ENCODE results near the gene PLCXD3. TPM values are rescaled to one million over a fixed set of nuclear protein-coding genes. Genes with fewer than 3 reads are reported as not detected.
A peak's percentile ranks its signal among the peaks of the same experiment; 100 is the strongest.

The PLCXD3 gene
- polyA plus RNA-seq, 4 donors: 0.27 to 4.4 (median 1.1) TPM

DNA sequence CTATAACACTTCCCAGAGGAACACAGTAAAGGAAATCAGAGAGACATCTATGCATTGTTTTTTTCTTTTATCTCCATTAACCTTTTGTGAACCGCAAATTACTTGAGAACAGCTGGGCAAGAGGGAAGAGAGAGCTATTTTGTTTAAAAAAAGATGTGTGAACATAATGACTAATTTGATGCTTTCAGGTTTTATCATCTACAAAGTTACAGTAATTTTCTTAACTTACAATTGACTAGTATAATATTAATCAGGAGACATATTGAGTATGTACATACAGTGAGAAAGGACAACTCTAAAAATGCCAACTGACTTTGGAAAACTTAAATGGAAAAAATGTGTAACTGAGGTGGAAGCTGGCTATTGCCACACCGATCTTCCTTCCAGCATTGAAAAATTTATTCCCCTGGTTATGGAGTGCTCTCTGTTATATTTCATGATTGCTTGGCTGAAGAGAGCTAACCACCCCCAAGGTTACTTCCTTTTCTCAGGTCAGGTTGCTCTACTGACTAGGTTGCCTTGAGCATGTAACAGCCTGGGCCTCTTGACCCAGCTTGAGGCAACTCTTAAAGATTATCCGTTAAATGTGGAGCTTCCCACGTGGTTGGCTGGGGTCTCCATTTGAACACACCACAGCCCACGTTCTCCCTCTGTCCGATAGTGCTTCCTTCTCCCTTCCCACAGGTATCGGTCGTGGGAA lies 234.4 kb downstream of the PLCXD3 start:
- no peak for FAIRE-seq
- WGBS, 3 donors: 78 to 90% (median 82%) methylated on average over 8 of the region's 8 CpGs

DNA sequence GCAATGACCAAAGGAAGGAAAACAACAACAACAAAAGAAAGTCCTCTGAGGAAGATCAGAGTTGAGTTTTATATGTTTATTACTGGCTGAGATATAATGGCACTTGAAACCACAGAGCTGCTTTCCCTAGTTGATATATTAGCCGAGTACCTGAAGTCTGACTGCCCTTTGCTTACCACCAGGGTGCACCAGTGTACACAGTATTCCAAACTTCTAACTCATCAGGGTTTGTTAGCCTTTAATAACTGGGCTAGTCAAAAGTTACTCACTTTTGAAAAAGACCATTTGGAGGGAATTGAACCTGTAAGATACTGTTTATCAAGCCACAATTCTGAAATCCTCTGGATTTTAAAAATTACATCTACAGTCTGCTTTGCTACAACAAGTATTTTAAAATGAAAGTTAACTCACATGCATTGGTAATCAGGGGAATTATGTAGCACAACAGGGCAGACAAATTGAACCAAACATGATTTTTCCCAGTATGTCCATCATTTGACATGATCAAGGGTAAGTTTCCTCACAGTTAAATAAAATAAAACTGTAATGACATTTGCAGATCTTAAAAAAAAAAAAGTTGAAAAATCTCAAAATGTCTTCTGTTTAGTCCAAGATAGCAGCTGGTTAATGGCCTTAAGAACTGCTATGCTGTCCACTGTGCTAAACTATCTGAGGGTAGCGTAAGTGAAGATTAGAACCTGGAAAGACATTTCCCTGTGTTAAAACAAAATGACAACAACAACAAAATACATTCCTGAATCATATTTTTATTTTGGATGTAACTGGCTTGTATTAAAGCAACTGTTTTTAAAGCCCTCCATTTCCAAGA lies 239.8 kb downstream of the PLCXD3 start:
- DNase-seq: peak; percentile 73 to 78
- Histone ChIP-seq H3K36me3 (ENCODE audit: control insufficient read depth in 3 of 3, insufficient read depth in 2 of 3, low read depth in 1 of 3, low read length in 3 of 3) (no peaks in the 10 kb centered on the region), H3K4me1 (ENCODE audit: control insufficient read depth in 3 of 3, insufficient read depth in 2 of 3, low read depth in 1 of 3, low read length in 2 of 3) (peaks cover 0 to 4% (median 4%) of the 10 kb centered on the region in 3 donors), H3K4me3 (ENCODE audit: low read depth in 1 of 3, low read length in 3 of 3) (no peak overlapping the region), H3K27ac (ENCODE audit: low read depth in 1 of 3, low read length in 2 of 3) (no peak overlapping the region), H3K27me3 (ENCODE audit: control insufficient read depth in 3 of 3, insufficient read depth in 3 of 3, low read length in 3 of 3) (no peaks in the 10 kb centered on the region), H3K9me3 (ENCODE audit: control insufficient read depth in 2 of 2, insufficient read depth in 1 of 2, low read depth in 1 of 2, low read length in 1 of 2) (no peaks in the 10 kb centered on the region)
- no peak for FAIRE-seq
- 39 to 50% (median 42%) methylated on average over 2 of the region's 2 CpGs for WGBS, 3 donors

More for the DNA sequence above, 234.4 kb downstream of the PLCXD3 start:
- no peak for DNase-seq
- Histone ChIP-seq H3K27ac (ENCODE audit: low read depth in 1 of 3, low read length in 2 of 3) (no peak overlapping the region), H3K27me3 (ENCODE audit: control insufficient read depth in 3 of 3, insufficient read depth in 3 of 3, low read length in 3 of 3) (no peaks in the 10 kb centered on the region), H3K4me1 (ENCODE audit: control insufficient read depth in 3 of 3, insufficient read depth in 2 of 3, low read depth in 1 of 3, low read length in 2 of 3) (no peaks in the 10 kb centered on the region), H3K9me3 (ENCODE audit: control insufficient read depth in 2 of 2, insufficient read depth in 1 of 2, low read depth in 1 of 2, low read length in 1 of 2) (no peaks in the 10 kb centered on the region), H3K36me3 (ENCODE audit: control insufficient read depth in 3 of 3, insufficient read depth in 2 of 3, low read depth in 1 of 3, low read length in 3 of 3) (no peaks in the 10 kb centered on the region), H3K4me3 (ENCODE audit: low read depth in 1 of 3, low read length in 3 of 3) (no peak overlapping the region)

DNA sequence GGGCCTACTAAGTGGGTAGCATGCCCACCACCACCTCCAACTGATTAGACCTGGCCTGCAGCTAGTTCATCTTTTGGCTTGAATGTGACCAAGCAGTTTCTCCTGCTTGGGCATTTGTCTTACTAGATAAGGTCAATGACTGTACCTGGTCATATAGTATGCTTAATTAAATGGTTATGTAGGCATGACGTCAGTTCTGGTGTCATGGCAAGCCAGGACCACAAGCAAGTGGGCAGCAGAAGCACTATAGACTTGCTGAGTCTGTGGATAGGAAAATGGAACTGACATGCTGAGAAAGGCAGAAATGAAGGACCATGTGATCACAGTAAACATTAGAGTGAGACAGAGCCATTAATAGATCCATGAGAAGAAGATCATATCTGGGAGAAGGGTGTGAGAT lies 241.5 kb downstream of the PLCXD3 start:
- H3K36me3 ChIP-seq (ENCODE audit: control insufficient read depth in 3 of 3, insufficient read depth in 2 of 3, low read depth in 1 of 3, low read length in 3 of 3): no peaks in the 10 kb centered on the region
- H3K9me3 ChIP-seq (ENCODE audit: control insufficient read depth in 2 of 2, insufficient read depth in 1 of 2, low read depth in 1 of 2, low read length in 1 of 2): no peaks in the 10 kb centered on the region
- H3K4me3 ChIP-seq (ENCODE audit: low read depth in 1 of 3, low read length in 3 of 3): no peak overlapping the region
- 82 to 88% (median 85%) methylated on average over 1 of the region's 1 CpG for WGBS, 3 donors
- FAIRE-seq (no peak), DNase-seq (no peak)
- peaks cover 5 to 12% (median 11%) of the 10 kb centered on the region in 3 donors for H3K4me1 ChIP-seq (ENCODE audit: control insufficient read depth in 3 of 3, insufficient read depth in 2 of 3, low read depth in 1 of 3, low read length in 2 of 3)
- H3K27me3 ChIP-seq (ENCODE audit: control insufficient read depth in 3 of 3, insufficient read depth in 3 of 3, low read length in 3 of 3): no peaks in the 10 kb centered on the region
- no peak overlapping the region for H3K27ac ChIP-seq (ENCODE audit: low read depth in 1 of 3, low read length in 2 of 3)

DNA sequence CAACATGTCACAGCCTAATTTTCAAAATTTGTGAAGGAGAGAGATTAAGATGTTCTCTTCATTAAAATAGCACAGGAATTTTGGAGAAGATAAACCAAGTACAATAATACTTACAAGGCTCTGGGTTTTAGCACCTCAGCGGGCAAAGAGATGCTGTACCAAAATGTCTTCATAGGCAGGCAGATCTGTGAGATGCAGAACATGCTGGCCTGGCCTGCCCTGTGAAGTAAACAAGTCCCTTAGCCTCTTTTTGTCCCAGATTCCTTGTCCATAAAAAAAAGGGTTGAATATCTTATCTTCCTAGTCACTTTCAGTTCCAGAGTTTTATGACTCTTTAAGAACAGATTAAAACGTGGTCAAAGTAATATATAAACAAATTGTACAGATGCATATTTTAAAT lies 244.0 kb downstream of the PLCXD3 start:
- H3K27me3 ChIP-seq (ENCODE audit: control insufficient read depth in 3 of 3, insufficient read depth in 3 of 3, low read length in 3 of 3): no peaks in the 10 kb centered on the region
- H3K27ac ChIP-seq (ENCODE audit: low read depth in 1 of 3, low read length in 2 of 3): no peak overlapping the region
- no peak for FAIRE-seq
- no peaks in the 10 kb centered on the region for H3K9me3 ChIP-seq (ENCODE audit: control insufficient read depth in 2 of 2, insufficient read depth in 1 of 2, low read depth in 1 of 2, low read length in 1 of 2)
- peaks cover 5 to 19% (median 11%) of the 10 kb centered on the region in 3 donors for H3K4me1 ChIP-seq (ENCODE audit: control insufficient read depth in 3 of 3, insufficient read depth in 2 of 3, low read depth in 1 of 3, low read length in 2 of 3)
- no peak overlapping the region for H3K4me3 ChIP-seq (ENCODE audit: low read depth in 1 of 3, low read length in 3 of 3)
- 39 to 63% (median 40%) methylated on average over 2 of the region's 2 CpGs for WGBS, 3 donors
- peak; percentile 15 to 41 for DNase-seq
- H3K36me3 ChIP-seq (ENCODE audit: control insufficient read depth in 3 of 3, insufficient read depth in 2 of 3, low read depth in 1 of 3, low read length in 3 of 3): no peaks in the 10 kb centered on the region

DNA sequence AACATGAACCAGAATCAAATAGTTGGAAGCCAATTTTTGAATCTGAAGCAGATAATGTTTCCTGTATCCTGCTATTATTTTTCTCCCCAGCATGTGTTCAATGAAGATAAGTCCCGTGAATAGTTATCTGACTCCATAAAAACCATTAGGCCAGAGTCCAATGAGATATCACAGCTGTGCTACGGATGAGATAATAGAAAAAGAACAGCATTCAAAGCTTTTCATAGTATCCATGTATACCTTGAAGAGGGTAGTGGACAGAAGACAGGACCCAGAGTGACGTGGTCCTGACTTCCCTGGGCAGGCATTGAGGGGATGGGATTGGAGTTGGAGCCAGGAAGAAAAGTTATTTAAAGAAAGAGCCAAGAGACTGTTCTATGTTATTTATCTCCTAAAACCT lies 246.4 kb downstream of the PLCXD3 start:
- Histone ChIP-seq H3K9me3 (ENCODE audit: control insufficient read depth in 2 of 2, insufficient read depth in 1 of 2, low read depth in 1 of 2, low read length in 1 of 2) (no peaks in the 10 kb centered on the region), H3K36me3 (ENCODE audit: control insufficient read depth in 3 of 3, insufficient read depth in 2 of 3, low read depth in 1 of 3, low read length in 3 of 3) (no peaks in the 10 kb centered on the region), H3K4me1 (ENCODE audit: control insufficient read depth in 3 of 3, insufficient read depth in 2 of 3, low read depth in 1 of 3, low read length in 2 of 3) (peaks cover 5 to 19% (median 11%) of the 10 kb centered on the region in 3 donors), H3K27ac (ENCODE audit: low read depth in 1 of 3, low read length in 2 of 3) (peak overlapping the region in 1 of 3 donors; percentile 64), H3K4me3 (ENCODE audit: low read depth in 1 of 3, low read length in 3 of 3) (no peak overlapping the region), H3K27me3 (ENCODE audit: control insufficient read depth in 3 of 3, insufficient read depth in 3 of 3, low read length in 3 of 3) (no peaks in the 10 kb centered on the region)
- FAIRE-seq (peak; percentile 41), DNase-seq (peak; percentile 77 to 86)
- 3 to 26% (median 17%) methylated on average over 3 of the region's 3 CpGs for WGBS, 3 donors

DNA sequence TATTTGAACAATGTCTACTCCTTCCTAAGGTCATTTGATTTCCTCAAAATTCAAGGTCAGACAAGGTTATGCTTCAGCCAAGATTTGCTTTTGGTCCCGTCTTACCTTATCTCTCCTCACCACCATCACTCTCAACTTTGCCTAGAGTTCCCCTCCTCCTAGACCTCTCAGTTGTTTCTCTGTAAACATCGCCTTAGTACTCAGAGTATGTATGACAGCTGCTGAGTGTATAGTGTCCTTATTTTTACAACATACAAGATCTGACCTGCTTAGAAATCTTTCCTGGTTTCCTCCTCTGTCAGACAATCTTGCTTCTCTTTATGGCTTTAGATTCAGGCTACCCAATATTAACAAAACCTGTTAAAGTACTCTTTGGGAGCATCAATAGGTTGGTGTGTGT lies 247.1 kb downstream of the PLCXD3 start:
- Histone ChIP-seq H3K27me3 (ENCODE audit: control insufficient read depth in 3 of 3, insufficient read depth in 3 of 3, low read length in 3 of 3) (no peaks in the 10 kb centered on the region), H3K27ac (ENCODE audit: low read depth in 1 of 3, low read length in 2 of 3) (peak overlapping the region in 1 of 3 donors; percentile 64), H3K36me3 (ENCODE audit: control insufficient read depth in 3 of 3, insufficient read depth in 2 of 3, low read depth in 1 of 3, low read length in 3 of 3) (no peaks in the 10 kb centered on the region), H3K4me3 (ENCODE audit: low read depth in 1 of 3, low read length in 3 of 3) (no peak overlapping the region), H3K9me3 (ENCODE audit: control insufficient read depth in 2 of 2, insufficient read depth in 1 of 2, low read depth in 1 of 2, low read length in 1 of 2) (no peaks in the 10 kb centered on the region), H3K4me1 (ENCODE audit: control insufficient read depth in 3 of 3, insufficient read depth in 2 of 3, low read depth in 1 of 3, low read length in 2 of 3) (peaks cover 5 to 15% (median 11%) of the 10 kb centered on the region in 3 donors)
- DNase-seq (peak; percentile 8 to 14), FAIRE-seq (no peak)
- WGBS, 3 donors: 48 to 73% (median 58%) methylated on average over 2 of the region's 2 CpGs

Measured in small intestine (tissue), 7 donors.